HG02798 (cell line): ENCODE results near the gene POLR3GL.
"Not testable (repeated sequence)": the region's sequence is repeated elsewhere in the genome, so short reads cannot be mapped to it uniquely, and the experiment has no call there.

Source experiments
- ATAC-seq: cut with Tn5 transposase; IDR thresholded peaks from one replicate; pipeline ENCODE4 v1.9.1; 2021; ENCODE audit warnings: mild to moderate bottlenecking; ENCODE audit not compliant: unreplicated experiment, poor library complexity

The POLR3GL gene

DNA sequence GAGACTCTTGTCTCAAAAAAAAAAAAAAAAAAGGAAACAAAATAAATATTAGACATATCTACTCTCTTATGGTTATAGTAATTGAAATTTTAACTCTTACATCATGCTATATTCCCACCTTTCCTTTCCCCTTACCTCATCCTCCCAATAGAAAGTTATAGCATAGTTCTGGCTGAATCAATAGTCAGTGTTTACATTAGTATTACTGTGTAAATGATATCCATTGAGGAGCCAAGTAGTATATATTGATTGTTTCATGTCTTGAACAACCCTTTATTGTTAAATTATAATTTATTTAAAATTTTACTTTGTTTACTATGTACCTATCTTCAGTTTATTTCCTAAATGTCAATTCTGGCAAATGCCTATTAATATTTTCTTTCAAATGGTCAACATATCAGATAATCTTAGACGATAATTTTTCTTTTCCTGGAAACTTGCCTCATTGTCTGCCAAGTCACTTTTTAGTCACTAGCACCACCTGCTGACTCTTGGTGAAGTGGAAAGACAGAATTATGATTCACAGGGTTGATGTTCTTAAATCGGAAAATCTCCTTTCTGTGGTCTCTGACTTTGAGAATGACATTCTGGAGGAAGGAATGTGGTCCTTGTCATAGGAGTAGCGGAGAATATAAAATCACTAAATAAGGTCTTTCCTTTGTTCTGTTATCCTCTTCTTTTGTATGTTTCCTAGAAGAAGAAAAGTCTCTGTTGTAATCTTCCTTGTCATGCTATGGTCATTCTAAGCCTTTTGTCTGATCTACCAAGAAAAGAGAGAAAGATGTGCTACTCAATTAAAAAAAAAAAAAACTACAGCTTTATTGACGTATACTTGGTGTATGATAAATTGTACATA lies 48.4 kb downstream of the POLR3GL start:
- ATAC-seq: no peak

- no peak for ATAC-seq
Measured at GRCh38 chr1:146013559-146013922, 49.1 kb downstream of the POLR3GL start.

GRCh38 chr1:146016891-146017290 lies 52.4 kb downstream of the POLR3GL start:
- no peak for ATAC-seq

GRCh38 chr1:146019231-146020057 lies 55.0 kb downstream of the POLR3GL start:
- ATAC-seq: no peak

DNA sequence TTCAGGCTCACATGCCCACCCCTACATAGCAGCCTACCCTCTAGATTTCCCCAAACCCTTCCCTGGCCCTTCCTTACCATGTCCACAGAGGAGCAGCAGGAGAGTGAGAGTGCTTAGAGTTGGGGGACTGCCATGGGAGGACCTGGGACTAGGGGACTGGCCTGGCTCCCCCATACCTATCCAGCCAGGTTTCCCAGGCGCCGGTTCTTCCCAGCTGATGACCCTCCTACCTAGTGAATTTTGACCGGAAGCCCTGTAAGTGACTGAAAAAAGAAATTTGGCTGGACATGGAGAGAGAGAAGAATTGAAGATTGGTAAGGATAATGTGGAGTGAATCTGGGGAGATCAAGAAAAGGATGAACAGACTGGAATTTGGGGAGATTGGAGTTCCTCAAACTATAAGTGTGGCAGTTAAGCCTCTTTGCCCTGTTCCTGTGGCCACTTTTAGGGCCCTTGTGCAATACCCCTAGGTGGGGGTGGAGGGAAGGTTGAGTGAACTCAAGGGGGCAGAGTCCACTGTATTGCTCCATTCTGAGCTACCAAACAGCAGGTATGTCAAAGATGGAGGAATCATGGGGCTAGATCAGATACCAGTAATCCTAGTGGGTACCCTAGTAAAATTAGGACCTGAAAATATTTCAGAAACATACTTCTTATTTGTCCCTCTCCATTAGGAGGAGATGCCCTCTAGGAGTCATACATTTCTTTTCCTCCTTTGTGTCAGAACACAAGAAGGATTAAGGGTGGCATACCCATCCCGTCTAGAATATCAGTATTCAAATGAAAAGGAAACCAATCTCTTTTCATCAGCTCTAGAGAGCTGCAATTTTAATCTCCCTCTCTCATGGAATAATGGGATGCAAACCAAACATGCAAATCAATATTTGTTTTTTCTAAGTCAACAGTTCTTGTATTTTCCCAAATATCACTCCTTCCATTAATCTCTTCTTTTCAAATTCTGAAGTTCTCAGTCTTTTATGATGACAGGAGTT lies 55.9 kb downstream of the POLR3GL start:
- no peak for ATAC-seq

GRCh38 chr1:146021050-146021445 lies 56.6 kb downstream of the POLR3GL start:
- ATAC-seq: no peak

GRCh38 chr1:146021622-146022402 lies 57.3 kb downstream of the POLR3GL start, which contains the start of gene HJV:
Gene HJV (minus strand): TSS chr1:146021735. CDS start chr1:146020231, 1,504 bp downstream.
- no peak for ATAC-seq

- no peak for ATAC-seq
Measured at GRCh38 chr1:146022403-146023127, 58.1 kb downstream of the POLR3GL start.

DNA sequence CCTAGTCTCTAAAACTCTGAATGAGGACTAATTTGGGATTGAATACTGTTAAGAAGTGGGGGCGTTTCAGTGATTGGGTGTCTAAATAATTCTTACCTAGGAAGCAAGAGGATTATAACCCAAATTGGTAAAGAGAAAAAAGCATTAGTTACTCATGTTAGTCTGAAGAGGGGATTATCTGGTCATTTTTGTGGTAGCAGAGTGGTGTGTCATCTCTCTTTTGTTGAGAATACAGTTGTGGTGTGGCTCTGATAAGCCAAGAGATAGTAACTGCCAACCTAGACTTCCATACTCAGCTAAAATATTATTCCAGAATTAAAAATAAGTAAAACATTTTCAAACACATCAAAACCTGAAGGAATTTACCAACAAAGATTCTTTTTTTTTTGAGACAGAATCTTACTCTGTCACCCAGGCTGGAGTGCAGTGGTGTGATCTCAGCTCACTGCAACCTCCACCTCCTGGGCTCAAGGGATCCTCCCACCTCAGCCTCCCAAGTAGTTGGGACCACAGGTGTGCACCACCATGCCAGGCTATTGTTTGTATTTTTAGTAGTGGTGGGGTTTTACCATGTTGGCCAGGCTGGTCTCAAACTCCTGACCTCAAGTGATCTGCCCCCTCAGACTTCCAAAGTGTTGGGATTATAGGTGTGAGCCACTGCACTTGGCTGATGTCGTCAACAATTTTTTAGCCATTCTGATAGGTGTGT lies 61.5 kb downstream of the POLR3GL start:
- ATAC-seq: not testable (repeated sequence)

DNA sequence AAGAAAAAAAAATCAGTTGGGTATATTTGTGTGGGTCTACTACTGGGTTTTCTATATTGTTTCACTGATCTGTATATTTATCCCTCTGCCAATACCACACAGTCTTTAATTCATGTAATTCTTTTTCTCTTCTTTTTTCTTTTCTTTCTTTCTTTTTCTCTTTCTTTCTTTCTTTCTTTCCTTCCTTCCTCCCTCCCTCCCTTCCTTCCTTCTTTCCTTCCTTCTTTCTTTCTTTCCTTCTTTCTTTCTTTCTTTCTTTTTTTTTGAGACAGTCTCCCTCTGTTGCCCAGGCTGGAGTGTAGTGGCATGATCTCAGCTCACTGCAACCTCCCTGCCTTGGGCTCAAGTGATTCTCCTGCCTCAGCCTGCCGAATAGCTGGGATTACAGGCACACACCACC lies 62.2 kb downstream of the POLR3GL start:
- not testable (repeated sequence) for ATAC-seq
